Measurements from ENCODE around the gene IQSEC2. TPM values are rescaled to one million over a fixed set of nuclear protein-coding genes. Genes with fewer than 3 reads are reported as not detected.

The IQSEC2 gene
- total RNA-seq (2016; rRNA removed; fragmentation: Illumina TruSeq; extraction: Trizol), result 0.13 and 0.17 TPM in 2 replicates
- total RNA-seq (2016; cell fraction: cytosol; rRNA removed; fragmentation: Illumina TruSeq; extraction: Trizol; ENCODE audit: low read depth), result 0.35 TPM in 1 of 2 replicates, not detected in the other
- 0.13 TPM in 1 of 2 replicates, not detected in the other for total RNA-seq (2016; cell fraction: insoluble cytoplasmic fraction; rRNA removed; fragmentation: Illumina TruSeq; extraction: Trizol)
- total RNA-seq (2016; cell fraction: membrane; rRNA removed; fragmentation: Illumina TruSeq; extraction: Trizol), result 0.37 TPM in 1 of 2 replicates, not detected in the other
- 0.13 TPM in 1 of 2 replicates, not detected in the other for total RNA-seq (2016; cell fraction: nucleus; rRNA removed; fragmentation: Illumina TruSeq; extraction: Trizol)
- polyA plus RNA-seq (2011; rRNA removed), result 0.21 TPM in 1 of 2 replicates, not detected in the other
- 0.08 TPM in 1 of 2 replicates, not detected in the other for polyA plus RNA-seq (2011; cell fraction: cytosol; rRNA removed)
- 0.05 TPM in 1 of 2 replicates, not detected in the other for polyA plus RNA-seq (2011; cell fraction: nucleus; rRNA removed)
- polyA plus RNA-seq (2012), result 0.01 TPM in 1 of 2 replicates, not detected in the other
- 0.11 and 0.22 TPM in 2 replicates for polyA plus RNA-seq (2016; cell fraction: cytosol; fragmentation: Illumina TruSeq; extraction: Trizol; ENCODE audit: low read depth)
- polyA plus RNA-seq (2016; cell fraction: insoluble cytoplasmic fraction; fragmentation: Illumina TruSeq; extraction: Trizol; ENCODE audit: low read depth), result 0.13 TPM in 1 of 2 replicates, not detected in the other
- polyA plus RNA-seq (2016; cell fraction: membrane; fragmentation: Illumina TruSeq; extraction: Trizol; ENCODE audit: low read depth), result 0.15 and 0.29 TPM in 2 replicates
- 0.21 and 0.90 TPM in 2 replicates for polyA plus RNA-seq (2016; cell fraction: nucleus; fragmentation: Illumina TruSeq; extraction: Trizol; ENCODE audit: insufficient read depth, low read depth)
- polyA minus RNA-seq (2011; rRNA and poly(A)+ RNA removed; ENCODE audit: low replicate concordance), result 25.7 TPM in 1 of 2 replicates, not detected in the other
- polyA minus RNA-seq (2011; cell fraction: cytosol; rRNA and poly(A)+ RNA removed), result not detected in 2 replicates
- 0.64 TPM in 1 of 2 replicates, not detected in the other for polyA minus RNA-seq (2011; cell fraction: nucleus; rRNA and poly(A)+ RNA removed)
- Bru-seq, nascent RNA, result percentile 8 among the genes with signal in this experiment
- percentile 3 among the genes with signal in this experiment for BruChase-seq, experiment 1, labeled RNA remaining after a 6-hour chase
- percentile 10 among the genes with signal in this experiment for BruChase-seq, experiment 2, labeled RNA remaining after a 2-hour chase
- long read RNA-seq, experiment 1, result 0 reads
- long read RNA-seq, experiment 2, result 0 reads

GRCh38 chrX:53281321-53281822 lies at the start of gene IQSEC2:
Gene IQSEC2 (minus strand): TSS chrX:53281584.
- no peaks in the 10 kb centered on the region for H4K20me1 ChIP-seq (ENCODE audit: insufficient read depth, low read length)
- DNase-seq (ENCODE audit: low spot score), result no peak
- CTCF ChIA-PET (ENCODE audit: low intra/inter-chr PET ratio, low total read pairs), result no interaction called here
- BruUV-seq (replicated peaks), result no TSS peak
- H3K27me3 ChIP-seq (ENCODE audit: control insufficient read depth in 1 of 2, insufficient read depth in 2 of 2, low read length in 2 of 2), result no peaks in the 10 kb centered on the region
- H3K4me3 ChIP-seq (replicated peaks in 1 of 3; ENCODE audit: insufficient read depth in 1 of 3, low read depth in 2 of 3, low read length in 3 of 3), result peak within 1 kb of the TSS in 1 of 3 experiments; percentile 28; a peak in 1 of 6 replicates
- no peak for FAIRE-seq
- no peaks in the 10 kb centered on the region for H3K9me3 ChIP-seq (ENCODE audit: low read length)
- intact Hi-C loops (cut with micrococcal nuclease; ENCODE audit: unreplicated experiment), result no loop called here
- no peaks in the 10 kb centered on the region for H3K36me3 ChIP-seq (replicated peaks in 1 of 2; ENCODE audit: control insufficient read depth in 1 of 2, insufficient read depth in 2 of 2, low read length in 2 of 2)
- POLR2A ChIA-PET, result no interaction called here
- no CpG with 5 or more reads among the region's 9 CpGs for WGBS (ENCODE audit: low lambda C conversion rate)
- no peak within 1 kb of the TSS for H3K27ac ChIP-seq (ENCODE audit: extremely low read length, insufficient read depth, low read length)
- no peak within 1 kb of the TSS for H3K9ac ChIP-seq (ENCODE audit: insufficient read depth, low read depth, low read length)
- H3K4me1 ChIP-seq (ENCODE audit: insufficient read depth, low read length), result no peaks in the 10 kb centered on the region
- in situ Hi-C loops (cut with HindIII; ENCODE audit: extremely low pct_ligation_motif_present, low pct_unique_long_range_greater_than_20kb), result no loop called here
- no peaks in the 10 kb centered on the region for H3K79me2 ChIP-seq (ENCODE audit: insufficient read depth, low read length)
- H2AFZ ChIP-seq (ENCODE audit: low read length), result no peak within 1 kb of the TSS
- H3K4me2 ChIP-seq (ENCODE audit: low read depth, low read length), result peak within 1 kb of the TSS; percentile 32
- TF ChIP-seq NFATC3 (CRISPR knock-in tag; IDR thresholded peaks at IDR 0.05) (no peak), KLF9 (CRISPR knock-in tag; IDR thresholded peaks at IDR 0.05; ENCODE audit: low read depth) (no peak), NAIF1 (CRISPR knock-in tag; IDR thresholded peaks at IDR 0.05; ENCODE audit: borderline replicate concordance) (no peak)
- ATAC-seq, result peak; percentile 51
